K562 (cell line): Measurements from ENCODE around the gene TCEANC2. TPM values are rescaled to one million over a fixed set of nuclear protein-coding genes. Genes with fewer than 3 reads are reported as not detected.

Source experiments
- ATAC-seq: fragments of 200-7000 bp; cut with Tn5 transposase; 3 replicates; pipeline ENCODE4 v1.9.1; 2020; ENCODE audit warnings: moderate library complexity
- BruUV-seq: library from RNA; stranded (reverse); fragments of 400-500 nt; replicated peaks from 2 replicates; lab custom pipeline; 2021; lab: Mats Ljungman, UMichigan
- CTCF ChIA-PET: fragments of 300-600 bp; formaldehyde crosslinking; extraction: SDS; loops from one replicate; lab custom pipeline; 2021; ENCODE audit warnings: low intra/inter-chr PET ratio; lab: Yijun Ruan, JAX
- POLR2A ChIA-PET: fragments of 300-600, 350-650 bp; sonication (Branson Sonifier 250); formaldehyde crosslinking; extraction: SDS; loops from one replicate; lab custom pipeline; 2021; ENCODE audit warnings: antibody characterized with exemption, inconsistent platforms; lab: Yijun Ruan, JAX
- DNase-seq, 4 experiments: peaks; one replicate each; pipeline versions ENCODE4 v3.0.0 to v3.0.0-alpha.2; 2011 to 2018; ENCODE audit warnings: low spot score in 3 of 4, mixed read lengths in 3 of 4; ENCODE audit errors: extremely low read depth in 1 of 4
- FAIRE-seq: peaks from 2 replicates; lab custom pipeline; 2011; peaks lifted over from hg19 to GRCh38; lab: Jason Lieb, UNC
- H2AFZ ChIP-seq: 2 replicates; pipeline ENCODE4 v1.6.0; 2011; ENCODE audit warnings: low read depth, low read length, control low read depth, inconsistent platforms
- H3K27ac ChIP-seq: fragments of 200-600 bp; 3 replicates; pipeline ENCODE4 v1.8.0; 2011; ENCODE audit warnings: low read depth, mild to moderate bottlenecking, control low read depth, inconsistent platforms, low read length, moderate library complexity, mixed read lengths; ENCODE audit errors: extremely low read depth
- H3K27me3 ChIP-seq, 2 experiments: fragments of 300-600 bp in 1 of 2; 2 replicates in 1 of 2; 3 replicates in 1 of 2; pipeline versions ENCODE4 v1.6.0 to v1.8.0; 2011; ENCODE audit warnings: inconsistent platforms in 2 of 2, low read length in 2 of 2, mild to moderate bottlenecking in 1 of 2, mixed read lengths in 1 of 2, moderate library complexity in 1 of 2; ENCODE audit not compliant: control insufficient read depth in 2 of 2, insufficient read depth in 2 of 2
- H3K36me3 ChIP-seq: fragments of 300-600 bp; 3 replicates; pipeline ENCODE4 v1.8.0; 2011; ENCODE audit warnings: mild to moderate bottlenecking, low read length, inconsistent platforms; ENCODE audit not compliant: control insufficient read depth, insufficient read depth
- H3K4me1 ChIP-seq, 2 experiments: fragments of 200-600 bp in 1 of 2; replicated peaks in 1 of 2; 2 replicates in 1 of 2; 3 replicates in 1 of 2; pipeline versions ENCODE4 v1.5.1 to v1.8.0; 2011; ENCODE audit warnings: inconsistent platforms in 2 of 2, low read length in 2 of 2, mild to moderate bottlenecking in 1 of 2, mixed read lengths in 1 of 2, moderate library complexity in 1 of 2; ENCODE audit not compliant: control insufficient read depth in 2 of 2, insufficient read depth in 2 of 2
- H3K4me2 ChIP-seq: 2 replicates; pipeline ENCODE4 v1.6.1; 2011; ENCODE audit warnings: low read length, control low read depth, inconsistent platforms, mixed read lengths; ENCODE audit not compliant: insufficient read depth
- H3K4me3 ChIP-seq: fragments of 200-600 bp; sonication (generic), shearing (Covaris generic); 2 replicates; pipeline ENCODE4 v1.5.1; 2016; ENCODE audit warnings: control low read depth, inconsistent platforms
- H3K79me2 ChIP-seq: fragments of 200-600 bp; 3 replicates; pipeline ENCODE4 v1.8.0; 2011; ENCODE audit warnings: low read length, inconsistent platforms; ENCODE audit not compliant: control insufficient read depth, insufficient read depth
- H3K9ac ChIP-seq, 2 experiments: 2 replicates each; pipeline versions ENCODE4 v1.6.0 to v1.6.1; 2011; ENCODE audit warnings: low read depth in 2 of 2, low read length in 2 of 2, control low read depth in 1 of 2, inconsistent platforms in 1 of 2, mild to moderate bottlenecking in 1 of 2, mixed read lengths in 1 of 2; ENCODE audit not compliant: insufficient read depth in 1 of 2
- H3K9me1 ChIP-seq: one replicate; pipeline ENCODE4 v1.6.0; 2011; ENCODE audit warnings: inconsistent platforms, mild to moderate bottlenecking, low read length, moderate library complexity; ENCODE audit not compliant: control insufficient read depth, insufficient read depth
- H3K9me3 ChIP-seq: replicated peaks from 2 replicates; pipeline ENCODE4 v1.5.1; 2011; ENCODE audit warnings: low read depth, low read length, inconsistent platforms; ENCODE audit not compliant: control insufficient read depth, insufficient read depth
- H4K20me1 ChIP-seq: replicated peaks from 2 replicates; pipeline ENCODE4 v1.6.1; 2011; ENCODE audit warnings: low read length, inconsistent platforms, mixed read lengths; ENCODE audit not compliant: control insufficient read depth, insufficient read depth
- HMGXB4 ChIP-seq: sonication (generic); formaldehyde crosslinking; IDR thresholded peaks from 2 replicates; pipeline ENCODE4 v1.8.1; 2023; ENCODE audit warnings: mild to moderate bottlenecking, missing genetic modification reagents
- KLF13 ChIP-seq: fragments of 450-650 bp; IDR thresholded peaks from 2 replicates; pipeline ENCODE4 v1.6.1; 2016; ENCODE audit warnings: missing genetic modification characterization, low read depth, mild to moderate bottlenecking, missing compliant biosample characterization, moderate library complexity, borderline replicate concordance
- MAFK ChIP-seq: IDR thresholded peaks from 2 replicates; pipeline ENCODE4 v1.6.1; 2011; ENCODE audit warnings: low read length, improper control_type of control experiment
- RAD21 ChIP-seq, 2 experiments: fragments of 250-450 bp in 1 of 2; fragments of 450-650 bp in 1 of 2; sonication (Bioruptor Pico) in 1 of 2; formaldehyde crosslinking in 1 of 2; IDR thresholded peaks in 1 of 2; conservative IDR thresholded peaks in 1 of 2; 2 replicates each; pipeline versions ENCODE4 v1.4.0 to v1.8.0; 2020 to 2022; ENCODE audit warnings: mild to moderate bottlenecking in 2 of 2, moderate library complexity in 1 of 2
- SNAPC5 ChIP-seq: fragments of 250-450 bp; sonication (Bioruptor Pico); IDR thresholded peaks from 2 replicates; pipeline ENCODE4 v1.8.0; 2021; ENCODE audit warnings: moderate library complexity, mild to moderate bottlenecking, inconsistent platforms
- STAG1 ChIP-seq: sonication (generic); formaldehyde crosslinking; IDR thresholded peaks from 2 replicates; pipeline ENCODE4 v1.5.0; 2020; ENCODE audit warnings: missing genetic modification reagents, borderline replicate concordance
- ZFP36 ChIP-seq: fragments of 150-350 bp; IDR thresholded peaks from 2 replicates; pipeline ENCODE4 v1.6.1; 2018; ENCODE audit warnings: low read length, low read depth; ENCODE audit not compliant: partially characterized antibody
- ZNF263 ChIP-seq: sonication (generic); formaldehyde crosslinking; IDR thresholded peaks from 2 replicates; pipeline ENCODE4 v1.8.0; 2022; ENCODE audit warnings: mild to moderate bottlenecking, missing genetic modification reagents, borderline replicate concordance
- WGBS: fragments of 100-300 bp; shearing (Covaris generic); methylation state at CpG from one replicate; pipeline ENCODE4 v1.1.6; 2016; ENCODE audit warnings: low coverage, mixed read lengths; ENCODE audit not compliant: insufficient coverage; ENCODE audit errors: missing lambda C conversion rate; 5-methylcytosine and 5-hydroxymethylcytosine counted together
- in situ Hi-C: fragments of 300-500 bp; cut with MboI; formaldehyde crosslinking; loops from 4 replicates; pipeline ENCODE4 v1.15.0; 2018; ENCODE audit warnings: inconsistent platforms, mixed read lengths
- intact Hi-C: fragments of 100-400 bp; cut with micrococcal nuclease; formaldehyde crosslinking; loops from 2 replicates; pipeline ENCODE4 v1.14.2; 2022
- polyA plus RNA-seq, 8 experiments: library from polyadenylated mRNA; depleted of rRNA in 4 of 8; stranded (reverse) in 5 of 8; unstranded in 3 of 8; fragments of >200 nt; fragmentation: Nextera tagmentation in 2 of 8; fragmentation: Illumina TruSeq in 1 of 8; extraction: Ambion mirVana in 2 of 8; extraction: Trizol in 1 of 8; gene quantifications; 2 replicates each; pipeline versions ENCODE4 v1.2.1 to v1.2.3, GENCODE V29; 2011 to 2014; ENCODE audit warnings: inconsistent platforms in 1 of 8, missing spikeins in 1 of 8
- total RNA-seq, 7 experiments: library from RNA; depleted of rRNA in 6 of 7; stranded (reverse); fragments of >200 nt in 6 of 7; fragmentation: Illumina TruSeq in 2 of 7; extraction: Trizol in 2 of 7; gene quantifications; 2 replicates each; pipeline versions ENCODE4 v1.2.1 to v1.2.3, GENCODE V29; 2011 to 2021; ENCODE audit warnings: low replicate concordance in 1 of 7
- TF ChIP-seq, protein P1 (sequence below), 3 experiments: IDR thresholded peaks in 2 of 3; conservative IDR thresholded peaks in 1 of 3; 2 replicates each; pipeline ENCODE4 v1.5.1; 2011 to 2012; ENCODE audit warnings: low read length in 3 of 3, mild to moderate bottlenecking in 3 of 3, control low read depth in 2 of 3, improper control_type of control experiment in 1 of 3, inconsistent platforms in 1 of 3, low read depth in 1 of 3, mixed read lengths in 1 of 3, moderate library complexity in 1 of 3; ENCODE audit not compliant: insufficient read depth in 2 of 3

Gene TCEANC2
- total and polyA plus RNA-seq, 9 of the 15 experiments (the other 6 are each of a cell fraction or from before 2014, with no cell fraction given): 3.3 to 10.2 (median 7.0) TPM

- ChIA-PET CTCF (no interaction called here), POLR2A (interaction anchor here (1.2 kb wide), 2 partner anchors 14 to 17 kb away, joined by 3 to 4 read pairs; no protein-coding TSS in a partner anchor)
- in situ Hi-C loops: no loop called here
- Histone ChIP-seq H3K79me2 (no peaks in the 10 kb centered on the region), H3K9me3 (peaks cover 5% of the 10 kb centered on the region; the same call in 1 of the 2 replicates), H3K36me3 (no peaks in the 10 kb centered on the region), H3K9me1 (no peaks in the 10 kb centered on the region), H2AFZ (no peak overlapping the region), H3K27ac (no peak overlapping the region), H4K20me1 (0 out of 2 replicates have a peak, but pooled peaks cover 11% of the 10 kb centered on the region), H3K4me2 (no peak overlapping the region), H3K27me3 (peaks cover 50 to 70% of the 10 kb centered on the region in 2 experiments), H3K4me3 (no peak overlapping the region), H3K4me1 (peaks cover 0 to 4% of the 10 kb centered on the region in 2 experiments; a peak in 1 of 5 replicates), H3K9ac (no peak overlapping the region)
- ATAC-seq (peak; percentile 62), FAIRE-seq (no peak), DNase-seq (peak in 1 of 4 experiments; percentile 22)
- no TSS peak for BruUV-seq
- TF ChIP-seq SNAPC5 (CRISPR knock-in tag) (no peak), MAFK (no peak), RAD21 (CRISPR knock-in tag; conservative IDR thresholded peaks at IDR 0.05 in 1 of 2, IDR thresholded peaks at IDR 0.05 in 1 of 2) (peak in 1 of 2 experiments; percentile 13; a peak in 1 of 4 replicates), ZFP36 (peak; percentile 7), STAG1 (CRISPR knock-in tag) (no peak), HMGXB4 (CRISPR knock-in tag) (no peak), KLF13 (tag) (no peak), ZNF263 (CRISPR knock-in tag) (no peak)
- TF ChIP-seq, protein P1, sequence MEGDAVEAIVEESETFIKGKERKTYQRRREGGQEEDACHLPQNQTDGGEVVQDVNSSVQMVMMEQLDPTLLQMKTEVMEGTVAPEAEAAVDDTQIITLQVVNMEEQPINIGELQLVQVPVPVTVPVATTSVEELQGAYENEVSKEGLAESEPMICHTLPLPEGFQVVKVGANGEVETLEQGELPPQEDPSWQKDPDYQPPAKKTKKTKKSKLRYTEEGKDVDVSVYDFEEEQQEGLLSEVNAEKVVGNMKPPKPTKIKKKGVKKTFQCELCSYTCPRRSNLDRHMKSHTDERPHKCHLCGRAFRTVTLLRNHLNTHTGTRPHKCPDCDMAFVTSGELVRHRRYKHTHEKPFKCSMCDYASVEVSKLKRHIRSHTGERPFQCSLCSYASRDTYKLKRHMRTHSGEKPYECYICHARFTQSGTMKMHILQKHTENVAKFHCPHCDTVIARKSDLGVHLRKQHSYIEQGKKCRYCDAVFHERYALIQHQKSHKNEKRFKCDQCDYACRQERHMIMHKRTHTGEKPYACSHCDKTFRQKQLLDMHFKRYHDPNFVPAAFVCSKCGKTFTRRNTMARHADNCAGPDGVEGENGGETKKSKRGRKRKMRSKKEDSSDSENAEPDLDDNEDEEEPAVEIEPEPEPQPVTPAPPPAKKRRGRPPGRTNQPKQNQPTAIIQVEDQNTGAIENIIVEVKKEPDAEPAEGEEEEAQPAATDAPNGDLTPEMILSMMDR (IDR thresholded peaks at IDR 0.05 in 2 of 3, conservative IDR thresholded peaks at IDR 0.05 in 1 of 3; ENCODE audit: insufficient read depth in 2 of 3, low read depth in 1 of 3, low read length in 3 of 3): peak in 2 of 3 experiments; percentile 18 to 22; a peak in 2 of 6 replicates
- intact Hi-C loops: no loop called here
- WGBS: 9% methylated on average over 13 of the region's 13 CpGs
These were observed 44.5 kb upstream of the TCEANC2 start for GRCh38 chr1:54008876-54009275.
